Uterus (tissue), 4 donors: ENCODE data around the gene CFTR. TPM values are rescaled to one million over a fixed set of nuclear protein-coding genes. Genes with fewer than 3 reads are reported as not detected.

Experiments used
- DNase-seq, 2 donors: peaks; one replicate each; pipeline ENCODE4 v3.0.0-alpha.2; 2019 to 2020
- H3K27ac ChIP-seq, 2 donors: fragments of 200-600 bp; sonication (generic); 1 replicate in 1 of 2; 2 replicates in 1 of 2; pipeline ENCODE4 v1.5.1; 2016 to 2018
- H3K27me3 ChIP-seq, 2 donors: fragments of 200-600 bp; sonication (generic); one replicate each; pipeline ENCODE4 v1.5.1; 2018 to 2019; ENCODE audit warnings: control low read depth in 1 of 2
- H3K36me3 ChIP-seq, 2 donors: fragments of 200-600 bp; sonication (generic); one replicate each; pipeline ENCODE4 v1.5.1; 2019; ENCODE audit warnings: control low read depth in 1 of 2
- H3K4me1 ChIP-seq, 2 donors: fragments of 200-600 bp; sonication (generic); one replicate each; pipeline ENCODE4 v1.5.1; 2018 to 2019; ENCODE audit warnings: control low read depth in 1 of 2
- H3K4me3 ChIP-seq, 2 donors: fragments of 200-600 bp; sonication (generic); 1 replicate in 1 of 2; 2 replicates in 1 of 2; pipeline ENCODE4 v1.5.1; 2018 to 2019; ENCODE audit warnings: mild to moderate bottlenecking in 1 of 2
- H3K9me3 ChIP-seq, 2 donors: fragments of 200-600 bp; sonication (generic); one replicate each; pipeline ENCODE4 v1.5.1; 2019; ENCODE audit warnings: control low read depth in 1 of 2
- CTCF ChIP-seq, 4 experiments: fragments of 200-600 bp in 2 of 4; fragments of 450-650 bp in 2 of 4; sonication (generic) in 2 of 4; IDR thresholded peaks; one replicate each; pipeline ENCODE4 v1.5.1; 2016 to 2019; ENCODE audit warnings: antibody characterized with exemption in 4 of 4, mild to moderate bottlenecking in 2 of 4, moderate library complexity in 1 of 4
- POLR2A ChIP-seq, 2 donors: fragments of 450-650 bp; IDR thresholded peaks; one replicate each; pipeline ENCODE4 v1.6.1; 2016; ENCODE audit warnings: antibody characterized with exemption in 2 of 2, mild to moderate bottlenecking in 1 of 2, moderate library complexity in 1 of 2
- intact Hi-C: fragments of 100-400 bp; cut with DNase I; formaldehyde crosslinking; loops from one replicate; pipeline ENCODE4 v1.15.1; 2023; ENCODE audit warnings: low total_unique reads
- total RNA-seq, 4 donors: library from RNA; depleted of rRNA in 3 of 4; stranded (reverse); fragments of >200 nt in 3 of 4; gene quantifications; one replicate each; pipeline versions ENCODE4 v1.1.0 to v1.2.4, GENCODE V29; 2014 to 2023
- donor health status: DM: yes; HTN: yes; CAD: no.

Gene CFTR
- total RNA-seq, 4 donors from 2014 or later = under 0.01 to 11.6 (median under 0.01) TPM; not detected in 1

- no peak for TF ChIP-seq POLR2A (IDR thresholded peaks at IDR 0.05)
- TF ChIP-seq CTCF (IDR thresholded peaks at IDR 0.05) = no peak
- H3K9me3 ChIP-seq = no peaks in the 10 kb centered on the region
- intact Hi-C loops = no loop called here
- no peak overlapping the region for H3K4me3 ChIP-seq
- H3K4me1 ChIP-seq = no peaks in the 10 kb centered on the region
- no peak overlapping the region for H3K27ac ChIP-seq
- no peaks in the 10 kb centered on the region for H3K36me3 ChIP-seq
- H3K27me3 ChIP-seq = no peaks in the 10 kb centered on the region
- DNase-seq = no peak
Observed at GRCh38 chr7:117690147-117690546, 210.3 kb downstream of the CFTR start.

DNA sequence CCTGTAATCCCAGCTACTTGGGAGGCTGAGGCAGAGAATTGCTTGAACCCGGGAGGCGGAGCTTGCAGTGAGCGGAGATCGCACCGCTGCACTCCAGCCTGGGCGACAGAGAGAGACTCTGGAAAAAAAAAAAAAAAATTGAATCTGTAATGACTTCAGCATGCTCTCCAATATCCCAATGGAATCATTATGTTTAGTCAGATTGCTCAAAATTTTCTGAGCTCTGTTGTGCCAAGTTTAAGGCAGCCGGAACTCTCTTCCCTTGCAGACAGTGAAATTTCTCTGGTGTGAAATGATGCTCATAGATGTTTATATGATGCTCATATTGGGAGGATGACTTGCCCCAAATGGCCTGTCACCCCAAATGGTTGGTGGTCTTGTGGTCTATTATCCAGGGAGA is 212.5 kb downstream of the CFTR start:
- Histone ChIP-seq H3K9me3 (no peaks in the 10 kb centered on the region), H3K27me3 (no peaks in the 10 kb centered on the region), H3K36me3 (no peaks in the 10 kb centered on the region), H3K4me3 (no peak overlapping the region), H3K27ac (no peak overlapping the region), H3K4me1 (no peaks in the 10 kb centered on the region)
- intact Hi-C loops = no loop called here
- TF ChIP-seq CTCF (IDR thresholded peaks at IDR 0.05) (no peak), POLR2A (IDR thresholded peaks at IDR 0.05) (no peak)
- DNase-seq = no peak

- H3K4me1 ChIP-seq = no peaks in the 10 kb centered on the region
- H3K9me3 ChIP-seq = no peaks in the 10 kb centered on the region
- TF ChIP-seq POLR2A (IDR thresholded peaks at IDR 0.05) (no peak), CTCF (IDR thresholded peaks at IDR 0.05) (no peak)
- H3K36me3 ChIP-seq = no peaks in the 10 kb centered on the region
- no peak for DNase-seq
- no peak overlapping the region for H3K4me3 ChIP-seq
- no peak overlapping the region for H3K27ac ChIP-seq
- no peaks in the 10 kb centered on the region for H3K27me3 ChIP-seq
- intact Hi-C loops = no loop called here
Observed at GRCh38 chr7:117698018-117698417, 218.2 kb downstream of the CFTR start.

DNA sequence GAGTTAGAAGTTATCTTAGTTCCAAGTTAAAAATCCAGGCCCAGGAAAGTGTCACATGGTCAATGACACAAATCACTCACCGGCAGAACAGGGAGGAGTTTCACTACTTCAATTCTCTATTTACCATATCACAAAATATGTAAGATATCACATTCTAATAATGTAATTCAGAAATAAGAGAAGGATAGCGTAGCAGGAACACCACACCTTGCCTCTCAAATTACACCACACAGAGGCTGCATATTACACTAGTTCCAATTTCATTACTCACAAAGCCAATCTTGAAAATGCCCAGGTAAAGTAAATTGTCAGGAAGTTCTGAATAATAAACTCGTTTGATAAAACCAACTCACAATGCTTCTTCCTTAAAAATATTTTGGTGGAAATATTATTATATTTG is 224.2 kb downstream of the CFTR start:
- intact Hi-C loops = no loop called here
- no peak overlapping the region for H3K4me3 ChIP-seq
- no peak overlapping the region for H3K27ac ChIP-seq
- no peaks in the 10 kb centered on the region for H3K27me3 ChIP-seq
- H3K9me3 ChIP-seq = no peaks in the 10 kb centered on the region
- TF ChIP-seq POLR2A (IDR thresholded peaks at IDR 0.05) (no peak), CTCF (IDR thresholded peaks at IDR 0.05) (no peak)
- H3K36me3 ChIP-seq = no peaks in the 10 kb centered on the region
- no peak for DNase-seq
- H3K4me1 ChIP-seq = no peaks in the 10 kb centered on the region

GRCh38 chr7:117705630-117706029 is 225.8 kb downstream of the CFTR start:
- H3K27ac ChIP-seq = no peak overlapping the region
- H3K9me3 ChIP-seq = no peaks in the 10 kb centered on the region
- no peak for TF ChIP-seq CTCF (IDR thresholded peaks at IDR 0.05)
- intact Hi-C loops = no loop called here
- H3K4me1 ChIP-seq = no peaks in the 10 kb centered on the region
- no peaks in the 10 kb centered on the region for H3K36me3 ChIP-seq
- H3K27me3 ChIP-seq = no peaks in the 10 kb centered on the region
- DNase-seq = no peak
- H3K4me3 ChIP-seq = no peak overlapping the region
